Natural killer cell (primary cell): ENCODE measurements around the gene CRYGC. TPM values are rescaled to one million over a fixed set of nuclear protein-coding genes. Genes with fewer than 3 reads are reported as not detected.
"Not testable (repeated sequence)": the region's sequence is repeated elsewhere in the genome, so short reads cannot be mapped to it uniquely, and the experiment has no call there.

Source experiments
- ATAC-seq, 3 donors: fragments of 150-1000 bp in 2 of 3; fragments of 200-7000 bp in 1 of 3; cut with Tn5 transposase; 1 replicate in 1 of 3; 2 replicates in 2 of 3; pipeline ENCODE4 v1.10.0; 2021; ENCODE audit warnings: mild to moderate bottlenecking in 2 of 3, moderate library complexity in 2 of 3
- DNase-seq, 2 donors: peaks; one replicate each; pipeline versions ENCODE4 v3.0.0 to v3.0.0-alpha.2; 2013 to 2021; ENCODE audit warnings: mixed read lengths in 1 of 2
- H3K27ac ChIP-seq: one replicate; pipeline ENCODE4 v1.5.1; 2013; ENCODE audit warnings: mild to moderate bottlenecking, low read length
- H3K27me3 ChIP-seq: one replicate; pipeline ENCODE4 v1.6.1; 2013; ENCODE audit warnings: low read length; ENCODE audit not compliant: control insufficient read depth, insufficient read depth
- H3K36me3 ChIP-seq: one replicate; pipeline ENCODE4 v1.6.1; 2013; ENCODE audit warnings: low read length; ENCODE audit not compliant: control insufficient read depth, insufficient read depth
- H3K4me1 ChIP-seq: one replicate; pipeline ENCODE4 v1.6.1; 2013; ENCODE audit warnings: low read length; ENCODE audit not compliant: control insufficient read depth, insufficient read depth
- H3K4me3 ChIP-seq: one replicate; pipeline ENCODE4 v1.5.1; 2013; ENCODE audit warnings: low read length
- H3K9me3 ChIP-seq: one replicate; pipeline ENCODE4 v1.6.1; 2013; ENCODE audit warnings: low read length; ENCODE audit not compliant: control insufficient read depth, insufficient read depth
- H3K27ac Mint-ChIP-seq, 2 donors: one replicate each; pipeline ENCODE4 v1.8.0; 2022; ENCODE audit warnings: mild to moderate bottlenecking in 2 of 2, mixed read lengths in 2 of 2, moderate library complexity in 1 of 2
- H3K27me3 Mint-ChIP-seq, 2 donors: one replicate each; pipeline ENCODE4 v1.8.0; 2022; ENCODE audit warnings: low read depth in 2 of 2, mixed read lengths in 2 of 2
- H3K36me3 Mint-ChIP-seq: one replicate; pipeline ENCODE4 v1.8.0; 2022; ENCODE audit warnings: mixed read lengths
- H3K4me1 Mint-ChIP-seq, 2 donors: one replicate each; pipeline ENCODE4 v1.8.0; 2022; ENCODE audit warnings: mixed read lengths in 2 of 2
- H3K4me3 Mint-ChIP-seq: one replicate; pipeline ENCODE4 v1.8.0; 2022; ENCODE audit warnings: mild to moderate bottlenecking, moderate library complexity, mixed read lengths
- H3K9me3 Mint-ChIP-seq, 2 donors: one replicate each; pipeline ENCODE4 v1.8.0; 2022; ENCODE audit warnings: mixed read lengths in 2 of 2
- CTCF ChIP-seq: fragments of 200-600 bp; IDR thresholded peaks from one replicate; pipeline ENCODE4 v1.8.0; 2022; ENCODE audit warnings: antibody characterized with exemption
- WGBS: methylation state at CpG from one replicate; pipeline ENCODE4 v1.1.7; 2013; ENCODE audit warnings: missing lambda C conversion rate; ENCODE audit not compliant: insufficient coverage; 5-methylcytosine and 5-hydroxymethylcytosine counted together
- intact Hi-C: fragments of 100-400 bp; cut with micrococcal nuclease; formaldehyde crosslinking; loops from one replicate; pipeline ENCODE4 v1.14.2; 2022
- total RNA-seq, 4 donors: library from RNA; stranded (reverse); fragments of 120-200 nt in 1 of 4; gene quantifications; one replicate each; pipeline versions ENCODE4 v1.2.3 to v1.2.4, GENCODE V29; 2013 to 2022

Gene CRYGC
- total RNA-seq, 3 donors from 2014 or later (not counting 1 experiment from before 2014, with no cell fraction given): not detected

GRCh38 chr2:208103616-208104015 is 26.0 kb downstream of the CRYGC start:
- peaks cover 0 to 9% of the 10 kb centered on the region in 2 donors for H3K27me3 Mint-ChIP-seq
- no peaks in the 10 kb centered on the region for H3K9me3 Mint-ChIP-seq
- H3K9me3 ChIP-seq: no peaks in the 10 kb centered on the region
- no peak overlapping the region for H3K27ac Mint-ChIP-seq
- H3K4me1 ChIP-seq: peaks cover 14% of the 10 kb centered on the region
- no peak overlapping the region for H3K27ac ChIP-seq
- no peaks in the 10 kb centered on the region for H3K27me3 ChIP-seq
- no peak overlapping the region for H3K4me3 ChIP-seq
- no peaks in the 10 kb centered on the region for H3K36me3 ChIP-seq
- intact Hi-C loops: no loop called here
- ATAC-seq (no peak), DNase-seq (no peak)
- no peak overlapping the region for H3K4me3 Mint-ChIP-seq
- no peak for TF ChIP-seq CTCF
- peaks cover 19 to 24% of the 10 kb centered on the region in 2 donors for H3K4me1 Mint-ChIP-seq
- H3K36me3 Mint-ChIP-seq: no peaks in the 10 kb centered on the region
- 86% methylated on average over 3 of the region's 3 CpGs for WGBS

GRCh38 chr2:208101716-208102631 is 27.7 kb downstream of the CRYGC start:
- no peaks in the 10 kb centered on the region for H3K9me3 ChIP-seq
- no peaks in the 10 kb centered on the region for H3K27me3 ChIP-seq
- peaks cover 0 to 7% of the 10 kb centered on the region in 2 donors for H3K27me3 Mint-ChIP-seq
- ATAC-seq (no peak), DNase-seq (no peak)
- no peak for TF ChIP-seq CTCF
- no peaks in the 10 kb centered on the region for H3K36me3 ChIP-seq
- H3K4me3 Mint-ChIP-seq: no peak overlapping the region
- no peaks in the 10 kb centered on the region for H3K36me3 Mint-ChIP-seq
- no peak overlapping the region for H3K27ac ChIP-seq
- peak overlapping the region; percentile 50 to 58 for H3K27ac Mint-ChIP-seq
- WGBS: 49% methylated on average over 10 of the region's 10 CpGs
- H3K4me1 ChIP-seq: peaks cover 14% of the 10 kb centered on the region
- intact Hi-C loops: no loop called here
- peaks cover 19 to 24% of the 10 kb centered on the region in 2 donors for H3K4me1 Mint-ChIP-seq
- H3K9me3 Mint-ChIP-seq: no peaks in the 10 kb centered on the region
- H3K4me3 ChIP-seq: no peak overlapping the region

- Histone ChIP-seq H3K4me3 (no peak overlapping the region), H3K36me3 (no peaks in the 10 kb centered on the region), H3K9me3 (no peaks in the 10 kb centered on the region), H3K4me1 (peaks cover 14% of the 10 kb centered on the region), H3K27ac (no peak overlapping the region), H3K27me3 (no peaks in the 10 kb centered on the region)
- Mint-ChIP-seq H3K4me3 (peak overlapping the region; percentile 77), H3K27ac (peak overlapping the region; percentile 50 to 58), H3K4me1 (peaks cover 19 to 24% of the 10 kb centered on the region in 2 donors), H3K27me3 (peaks cover 0 to 3% of the 10 kb centered on the region in 2 donors), H3K9me3 (no peaks in the 10 kb centered on the region), H3K36me3 (no peaks in the 10 kb centered on the region)
- intact Hi-C loops: no loop called here
- DNase-seq (no peak), ATAC-seq (peak in 2 of 3 donors; percentile 16 to 36)
- no peak for TF ChIP-seq CTCF
- WGBS: 66% methylated on average over 11 of the region's 13 CpGs
Observed at GRCh38 chr2:208099682-208100470, 29.8 kb downstream of the CRYGC start.

- peaks cover 14% of the 10 kb centered on the region for H3K4me1 ChIP-seq
- H3K36me3 ChIP-seq, DNase-seq, H3K36me3 Mint-ChIP-seq, ATAC-seq, H3K27ac ChIP-seq, H3K27me3 Mint-ChIP-seq, H3K4me3 ChIP-seq, intact Hi-C loops, H3K27me3 ChIP-seq, H3K9me3 Mint-ChIP-seq, H3K27ac Mint-ChIP-seq, H3K9me3 ChIP-seq: not testable (repeated sequence)
- peak overlapping the region; percentile 28 for H3K4me3 Mint-ChIP-seq
- 100% methylated on average over 1 of the region's 1 CpG for WGBS
- H3K4me1 Mint-ChIP-seq: peaks cover 19 to 24% of the 10 kb centered on the region in 2 donors
Observed at GRCh38 chr2:208098701-208099100, 30.9 kb downstream of the CRYGC start.
